Inferior parietal cortex (tissue), 1 donor: ENCODE results near the gene KLHL30.

Source experiments
- DNase-seq: peaks from one replicate; pipeline ENCODE4 v3.0.0-alpha.2; 2016; ENCODE audit errors: extremely low spot score

The KLHL30 gene

GRCh38 chr2:238145851-238146250, 7.4 kb downstream of the KLHL30 start:
- DNase-seq = no peak

- no peak for DNase-seq
Measured at GRCh38 chr2:238146884-238147544, 8.5 kb downstream of the KLHL30 start.

GRCh38 chr2:238148981-238149380, 10.5 kb downstream of the KLHL30 start:
- no peak for DNase-seq

GRCh38 chr2:238149841-238150572, 11.5 kb downstream of the KLHL30 start:
- no peak for DNase-seq

GRCh38 chr2:238150686-238151085, 12.2 kb downstream of the KLHL30 start:
- no peak for DNase-seq

- DNase-seq = no peak
Measured at GRCh38 chr2:238151205-238151604, 12.7 kb downstream of the KLHL30 start.

- no peak for DNase-seq
Measured at GRCh38 chr2:238151628-238152235, 13.3 kb downstream of the KLHL30 start.

GRCh38 chr2:238152771-238153688, 14.6 kb downstream of the KLHL30 start:
- no peak for DNase-seq

GRCh38 chr2:238154570-238154969, 16.1 kb downstream of the KLHL30 start:
- DNase-seq = no peak

GRCh38 chr2:238155051-238155760, 16.7 kb downstream of the KLHL30 start:
- DNase-seq = no peak

- no peak for DNase-seq
Measured at GRCh38 chr2:238155761-238156694, 17.6 kb downstream of the KLHL30 start.

GRCh38 chr2:238157506-238158017, 19.1 kb downstream of the KLHL30 start:
- DNase-seq = no peak

GRCh38 chr2:238158018-238158508, 19.6 kb downstream of the KLHL30 start:
- no peak for DNase-seq

- no peak for DNase-seq
Measured at GRCh38 chr2:238158509-238159070, 20.1 kb downstream of the KLHL30 start, which contains the start of gene ERFE. TSS of gene ERFE (plus strand) at chr2:238158970. CDS start at chr2:238159008, 38 bp downstream.

- no peak for DNase-seq
Measured at GRCh38 chr2:238159071-238159539, 20.6 kb downstream of the KLHL30 start.

GRCh38 chr2:238159661-238160205, 21.3 kb downstream of the KLHL30 start:
- DNase-seq = no peak

GRCh38 chr2:238160206-238161129, 22.0 kb downstream of the KLHL30 start:
- DNase-seq = no peak
